SU-DHL-6 (cell line): ENCODE measurements around the gene IGF2BP2.

Source experiments
- H2AFZ ChIP-seq: fragments of 200-600 bp; sonication (generic); 2 replicates; pipeline ENCODE4 v1.6.1; 2014; ENCODE audit warnings: low read depth, mild to moderate bottlenecking, moderate library complexity, mixed read lengths, antibody characterized with exemption, low read length; ENCODE audit not compliant: severe bottlenecking
- H3F3A ChIP-seq: fragments of 200-600 bp; shearing (Covaris generic); 2 replicates; pipeline ENCODE4 v1.6.0; 2016; ENCODE audit warnings: antibody characterized with exemption, mild to moderate bottlenecking; ENCODE audit not compliant: insufficient read depth
- H3K27ac ChIP-seq: fragments of 200-600 bp; sonication (generic); 2 replicates; pipeline ENCODE4 v1.5.1; 2016; ENCODE audit warnings: low read depth, mild to moderate bottlenecking, low read length, moderate library complexity, mixed read lengths
- H3K27me3 ChIP-seq: fragments of 200-600 bp; sonication (generic), shearing (Covaris generic); 2 replicates; pipeline ENCODE4 v1.6.0; 2014; ENCODE audit warnings: mild to moderate bottlenecking, low read length
- H3K36me3 ChIP-seq: fragments of 200-600 bp; sonication (generic); 2 replicates; pipeline ENCODE4 v1.6.1; 2014; ENCODE audit warnings: mild to moderate bottlenecking, low read length, mixed read lengths
- H3K4me2 ChIP-seq: fragments of 300-600, 200-600 bp; shearing (Covaris generic), sonication (generic); 2 replicates; pipeline ENCODE4 v1.6.0; 2014; ENCODE audit warnings: low read length, low read depth, mild to moderate bottlenecking; ENCODE audit not compliant: poor library complexity, severe bottlenecking
- H3K4me3 ChIP-seq: fragments of 200-600 bp; sonication (generic); 2 replicates; pipeline ENCODE4 v1.5.1; 2014; ENCODE audit warnings: antibody characterized with exemption, low read length, mild to moderate bottlenecking, mixed read lengths; ENCODE audit not compliant: insufficient read depth, poor library complexity, severe bottlenecking
- H3K79me2 ChIP-seq: fragments of 200-600 bp; sonication (generic); 2 replicates; pipeline ENCODE4 v1.6.1; 2014; ENCODE audit warnings: mild to moderate bottlenecking, low read length, moderate library complexity; ENCODE audit not compliant: insufficient read depth
- H3K9ac ChIP-seq: fragments of 200-600 bp; sonication (generic); 2 replicates; pipeline ENCODE4 v1.7.0; 2014; ENCODE audit warnings: mild to moderate bottlenecking, low read length
- H3K9me2 ChIP-seq: fragments of 200-600 bp; sonication (generic); replicated peaks from 2 replicates; pipeline ENCODE4 v1.6.1; 2014; ENCODE audit warnings: low read length; ENCODE audit not compliant: insufficient read depth
- H3K9me3 ChIP-seq: fragments of 200-600 bp; sonication (generic); 2 replicates; pipeline ENCODE4 v1.6.1; 2014; ENCODE audit warnings: low read length, mixed read lengths; ENCODE audit not compliant: insufficient read depth
- H4K20me1 ChIP-seq: fragments of 200-600 bp; sonication (generic); 2 replicates; pipeline ENCODE4 v1.6.1; 2014; ENCODE audit warnings: low read depth, mild to moderate bottlenecking, antibody characterized with exemption, low read length, moderate library complexity, mixed read lengths
- CTCF ChIP-seq: fragments of 200-600 bp; sonication (generic); IDR thresholded peaks from one replicate; pipeline ENCODE4 v1.5.1; 2017; ENCODE audit warnings: antibody characterized with exemption, mild to moderate bottlenecking, low read length, moderate library complexity; ENCODE audit not compliant: insufficient read depth, poor library complexity, severe bottlenecking
- EZH2phosphoT487 ChIP-seq: fragments of 200-600 bp; sonication (generic), shearing (Covaris generic); conservative IDR thresholded peaks from 2 replicates; pipeline ENCODE4 v1.6.1; 2018; ENCODE audit warnings: mild to moderate bottlenecking, antibody characterized with exemption, low read length, moderate library complexity, mixed read lengths

IGF2BP2 gene

GRCh38 chr3:185730550-185730949 lies 94.3 kb downstream of the IGF2BP2 start:
- Histone ChIP-seq H3K9ac (no peak overlapping the region), H3K27me3 (no peaks in the 10 kb centered on the region), H3K9me3 (no peaks in the 10 kb centered on the region), H3K4me3 (no peak overlapping the region), H3K79me2 (no peaks in the 10 kb centered on the region), H4K20me1 (no peaks in the 10 kb centered on the region), H3F3A (no peaks in the 10 kb centered on the region), H3K9me2 (no peaks in the 10 kb centered on the region), H3K4me2 (no peak overlapping the region), H3K36me3 (no peaks in the 10 kb centered on the region), H3K27ac (no peak overlapping the region), H2AFZ (no peak overlapping the region)
- TF ChIP-seq CTCF (no peak), EZH2phosphoT487 (no peak)

- Histone ChIP-seq H3F3A (no peaks in the 10 kb centered on the region), H3K36me3 (no peaks in the 10 kb centered on the region), H3K9me3 (no peaks in the 10 kb centered on the region), H3K4me2 (no peak overlapping the region), H3K79me2 (no peaks in the 10 kb centered on the region), H3K9me2 (no peaks in the 10 kb centered on the region), H4K20me1 (no peaks in the 10 kb centered on the region), H3K27me3 (no peaks in the 10 kb centered on the region), H3K9ac (no peak overlapping the region), H3K4me3 (no peak overlapping the region), H3K27ac (no peak overlapping the region), H2AFZ (no peak overlapping the region)
- TF ChIP-seq CTCF (no peak), EZH2phosphoT487 (no peak)
Observed at GRCh38 chr3:185729337-185730055, 95.3 kb downstream of the IGF2BP2 start.

- no peak overlapping the region for H3K4me2 ChIP-seq
- H3K36me3 ChIP-seq = no peaks in the 10 kb centered on the region
Observed at GRCh38 chr3:185728630-185729336, 96.1 kb downstream of the IGF2BP2 start.

More at GRCh38 chr3:185728630-185729336, 96.1 kb downstream of the IGF2BP2 start:
- Histone ChIP-seq H4K20me1 (no peaks in the 10 kb centered on the region), H3K9me2 (no peaks in the 10 kb centered on the region), H3K9me3 (no peaks in the 10 kb centered on the region), H3F3A (no peaks in the 10 kb centered on the region), H3K9ac (no peak overlapping the region), H3K27me3 (no peaks in the 10 kb centered on the region), H3K27ac (no peak overlapping the region), H2AFZ (no peak overlapping the region), H3K4me3 (no peak overlapping the region), H3K79me2 (no peaks in the 10 kb centered on the region)
- no peak for TF ChIP-seq CTCF
- TF ChIP-seq EZH2phosphoT487 = no peak
